Ishikawa (cell line): ENCODE results near the gene SCD5.

ENCODE experiments used
- CEBPB ChIP-seq: IDR thresholded peaks from 2 replicates; pipeline ENCODE4 v1.6.1; 2012
- CREB1 ChIP-seq: IDR thresholded peaks from 2 replicates; pipeline ENCODE4 v1.6.1; 2012; ENCODE audit warnings: low read depth
- EGR1 ChIP-seq: IDR thresholded peaks from 2 replicates; pipeline ENCODE4 v1.6.1; 2012
- EP300 ChIP-seq: IDR thresholded peaks from 2 replicates; pipeline ENCODE4 v1.6.1; 2012; ENCODE audit warnings: borderline replicate concordance
- FOXM1 ChIP-seq: IDR thresholded peaks from 2 replicates; pipeline ENCODE4 v1.6.1; 2012; ENCODE audit warnings: low read depth, borderline replicate concordance
- MAX ChIP-seq: IDR thresholded peaks from 2 replicates; pipeline ENCODE4 v1.6.1; 2012
- NFIC ChIP-seq: IDR thresholded peaks from 2 replicates; pipeline ENCODE4 v1.6.1; 2012
- RAD21 ChIP-seq: IDR thresholded peaks from 2 replicates; pipeline ENCODE4 v1.6.1; 2012; ENCODE audit warnings: low read depth
- REST ChIP-seq: IDR thresholded peaks from 2 replicates; pipeline ENCODE4 v1.6.1; 2012; ENCODE audit warnings: low read depth, mild to moderate bottlenecking
- TAF1 ChIP-seq: IDR thresholded peaks from 2 replicates; pipeline ENCODE4 v1.6.1; 2012; ENCODE audit warnings: low read depth, mild to moderate bottlenecking
- TCF12 ChIP-seq: IDR thresholded peaks from 2 replicates; pipeline ENCODE4 v1.6.1; 2012; ENCODE audit warnings: low read depth
- TEAD4 ChIP-seq: IDR thresholded peaks from 2 replicates; pipeline ENCODE4 v1.6.1; 2012
- USF1 ChIP-seq: IDR thresholded peaks from 2 replicates; pipeline ENCODE4 v1.6.1; 2012
- YY1 ChIP-seq: IDR thresholded peaks from 2 replicates; pipeline ENCODE4 v1.6.1; 2012; ENCODE audit warnings: low read depth
- ZBTB7A ChIP-seq: IDR thresholded peaks from 2 replicates; pipeline ENCODE4 v1.6.1; 2012; ENCODE audit warnings: low read depth

SCD5 gene

GRCh38 chr4:82606622-82607021 is 192.0 kb downstream of the SCD5 start:
- TF ChIP-seq NFIC: no peak
- no peak for TF ChIP-seq EGR1
- no peak for TF ChIP-seq CEBPB
- no peak for TF ChIP-seq RAD21
- no peak for TF ChIP-seq FOXM1
- TF ChIP-seq USF1: no peak
- TF ChIP-seq TEAD4: no peak
- no peak for TF ChIP-seq ZBTB7A
- no peak for TF ChIP-seq YY1
- no peak for TF ChIP-seq CREB1
- no peak for TF ChIP-seq TAF1
- TF ChIP-seq REST: no peak
- no peak for TF ChIP-seq MAX
- no peak for TF ChIP-seq TCF12
- no peak for TF ChIP-seq EP300

- TF ChIP-seq CREB1 (no peak), EGR1 (no peak), TCF12 (no peak), REST (no peak), CEBPB (no peak), USF1 (no peak), MAX (no peak), TEAD4 (no peak), RAD21 (no peak), ZBTB7A (no peak), NFIC (no peak), TAF1 (no peak), FOXM1 (no peak), EP300 (no peak), YY1 (no peak)
These were observed 194.1 kb downstream of the SCD5 start for GRCh38 chr4:82604522-82604921.

- TF ChIP-seq RAD21: no peak
- TF ChIP-seq MAX: no peak
- TF ChIP-seq CEBPB: no peak
- no peak for TF ChIP-seq REST
- TF ChIP-seq USF1: no peak
- no peak for TF ChIP-seq ZBTB7A
- no peak for TF ChIP-seq TAF1
- TF ChIP-seq TCF12: no peak
- TF ChIP-seq FOXM1: no peak
- no peak for TF ChIP-seq EP300
- TF ChIP-seq CREB1: no peak
- TF ChIP-seq EGR1: no peak
- no peak for TF ChIP-seq NFIC
- no peak for TF ChIP-seq YY1
- TF ChIP-seq TEAD4: no peak
These were observed 197.2 kb downstream of the SCD5 start for GRCh38 chr4:82601242-82602015.
